ENCODE results near the gene PTPRO. TPM values are rescaled to one million over a fixed set of nuclear protein-coding genes. Genes with fewer than 3 reads are reported as not detected.

PTPRO gene
- total RNA-seq, 8 experiments from 2014 or later = 0.25 to 33.9 (median 21.7) TPM; not detected in 1

- H3K4me3 ChIP-seq = no peak overlapping the region
- H3K27ac ChIP-seq = no peak overlapping the region
- peak in 7 of 8 experiments; percentile 32 to 90 (median 85) for ATAC-seq (replicated peaks in 6 of 8)
- 33 to 88% (median 65%) methylated on average over 2 to 4 of the region's 4 CpGs for WGBS, 10 experiments
- in situ Hi-C loops (cut with MboI; ENCODE audit: low pct_unique_long_range_greater_than_20kb in 2 of 9, low sequenced_read_pairs in 9 of 9, unreplicated experiment in 9 of 9) = no loop called here
- peaks cover 0 to 43% of the 10 kb centered on the region in 2 donors for H3K4me1 ChIP-seq (replicated peaks in 1 of 2)
Measured at GRCh38 chr12:15364221-15365160, 42.2 kb downstream of the PTPRO start.

DNA sequence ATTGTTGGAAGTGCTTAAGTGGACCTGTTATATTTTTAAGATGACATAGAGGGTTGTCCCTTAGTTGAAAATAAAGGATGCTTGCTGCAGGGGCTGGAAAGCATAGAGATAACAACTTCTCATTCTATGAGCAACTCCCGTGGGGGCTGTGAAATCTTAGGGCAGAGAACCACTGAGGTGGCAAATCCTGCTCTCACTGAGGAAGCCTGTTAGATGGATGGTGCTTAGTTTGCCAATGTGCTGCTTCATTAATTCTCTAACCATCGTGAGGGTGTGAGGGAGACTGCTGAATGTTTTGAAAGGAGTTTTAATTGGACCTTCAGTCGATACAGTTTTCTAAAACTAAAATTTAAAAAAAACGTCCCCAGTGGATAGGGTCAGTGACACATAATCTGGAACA, 46.5 kb downstream of the PTPRO start:
- in situ Hi-C loops (cut with MboI; ENCODE audit: low pct_unique_long_range_greater_than_20kb in 2 of 9, low sequenced_read_pairs in 9 of 9, unreplicated experiment in 9 of 9) = no loop called here
- no peak overlapping the region for H3K27ac ChIP-seq
- H3K4me1 ChIP-seq (replicated peaks in 1 of 2) = peaks cover 0 to 35% of the 10 kb centered on the region in 2 donors
- 13 to 75% (median 65%) methylated on average over 1 to 4 of the region's 4 CpGs; no CpG with 5 or more reads in 2 of the 10 experiments for WGBS, 10 experiments
- peak in 2 of 8 experiments; percentile 35 to 63 for ATAC-seq (replicated peaks in 6 of 8)
- no peak overlapping the region for H3K4me3 ChIP-seq

GRCh38 chr12:15372352-15372751, 50.0 kb downstream of the PTPRO start:
- in situ Hi-C loops (cut with MboI; ENCODE audit: low pct_unique_long_range_greater_than_20kb in 2 of 9, low sequenced_read_pairs in 9 of 9, unreplicated experiment in 9 of 9) = no loop called here
- no peak overlapping the region for H3K27ac ChIP-seq
- H3K4me1 ChIP-seq (replicated peaks in 1 of 2) = peaks cover 0 to 16% of the 10 kb centered on the region in 2 donors
- no peak overlapping the region for H3K4me3 ChIP-seq
- no peak for ATAC-seq (replicated peaks in 6 of 8)
- WGBS, 10 experiments = 52 to 100% (median 83%) methylated on average over 1 to 2 of the region's 2 CpGs; no CpG with 5 or more reads in 3 of the 10 experiments

GRCh38 chr12:15387772-15388171, 65.5 kb downstream of the PTPRO start:
- Histone ChIP-seq H3K4me1 (replicated peaks in 1 of 2) (peaks cover 7 to 8% of the 10 kb centered on the region in 2 donors), H3K27ac (no peak overlapping the region), H3K4me3 (no peak overlapping the region)
- in situ Hi-C loops (cut with MboI; ENCODE audit: low pct_unique_long_range_greater_than_20kb in 2 of 9, low sequenced_read_pairs in 9 of 9, unreplicated experiment in 9 of 9) = no loop called here
- ATAC-seq (replicated peaks in 6 of 8) = peak in 7 of 8 experiments; percentile 20 to 73 (median 52)
- WGBS, 10 experiments = 8 to 83% (median 14%) methylated on average over 1 of the region's 1 CpG; no CpG with 5 or more reads in 3 of the 10 experiments

DNA sequence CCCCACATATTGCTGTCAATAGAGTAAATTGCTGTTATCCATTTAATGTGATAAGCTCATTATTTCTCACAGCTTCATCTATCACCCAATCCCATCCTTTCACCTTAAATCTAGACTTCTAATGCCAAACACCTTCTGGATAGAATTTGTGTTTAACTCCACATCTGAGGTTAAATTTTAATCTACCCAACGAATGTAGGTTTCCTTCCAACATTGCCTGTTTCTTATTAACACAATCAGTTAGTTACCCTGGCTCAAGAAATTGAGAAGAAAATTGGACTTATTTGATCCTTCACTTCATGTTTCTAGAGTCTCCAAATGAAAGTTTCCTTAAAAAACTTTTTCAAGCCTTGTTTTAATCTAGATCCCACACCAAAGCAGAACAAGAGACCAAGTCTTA, 67.3 kb downstream of the PTPRO start:
- Histone ChIP-seq H3K4me3 (no peak overlapping the region), H3K27ac (no peak overlapping the region), H3K4me1 (replicated peaks in 1 of 2) (peaks cover 7 to 8% of the 10 kb centered on the region in 2 donors)
- WGBS, 10 experiments = 9 to 100% (median 80%) methylated on average over 1 of the region's 1 CpG; no CpG with 5 or more reads in 3 of the 10 experiments
- no peak for ATAC-seq (replicated peaks in 6 of 8)
- in situ Hi-C loops (cut with MboI; ENCODE audit: low pct_unique_long_range_greater_than_20kb in 2 of 9, low sequenced_read_pairs in 9 of 9, unreplicated experiment in 9 of 9) = no loop called here

DNA sequence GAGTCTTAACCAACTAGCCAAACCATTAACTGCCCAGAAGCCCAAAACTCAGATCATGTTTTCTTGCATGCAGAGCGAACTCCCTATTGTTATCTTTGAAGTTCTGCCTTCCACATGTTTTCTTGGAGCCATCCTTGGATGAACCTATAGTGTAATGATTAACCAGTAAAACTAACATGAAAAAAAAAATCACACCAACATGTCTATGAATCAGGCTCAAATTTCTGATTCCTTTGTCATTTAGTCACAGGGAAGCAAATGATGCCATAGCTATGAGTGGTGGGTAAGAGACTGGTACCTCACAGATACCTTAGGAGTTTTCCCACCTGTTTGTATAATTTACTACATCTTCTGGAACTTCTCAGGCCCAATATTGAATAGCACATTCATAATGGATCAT, 70.7 kb downstream of the PTPRO start:
- H3K4me3 ChIP-seq = no peak overlapping the region
- 0 to 100% (median 62%) methylated on average over 1 of the region's 1 CpG; no CpG with 5 or more reads in 2 of the 10 experiments for WGBS, 10 experiments
- H3K27ac ChIP-seq = no peak overlapping the region
- peaks cover 0 to 20% of the 10 kb centered on the region in 2 donors for H3K4me1 ChIP-seq (replicated peaks in 1 of 2)
- in situ Hi-C loops (cut with MboI; ENCODE audit: low pct_unique_long_range_greater_than_20kb in 2 of 9, low sequenced_read_pairs in 9 of 9, unreplicated experiment in 9 of 9) = no loop called here
- no peak for ATAC-seq (replicated peaks in 6 of 8)

DNA sequence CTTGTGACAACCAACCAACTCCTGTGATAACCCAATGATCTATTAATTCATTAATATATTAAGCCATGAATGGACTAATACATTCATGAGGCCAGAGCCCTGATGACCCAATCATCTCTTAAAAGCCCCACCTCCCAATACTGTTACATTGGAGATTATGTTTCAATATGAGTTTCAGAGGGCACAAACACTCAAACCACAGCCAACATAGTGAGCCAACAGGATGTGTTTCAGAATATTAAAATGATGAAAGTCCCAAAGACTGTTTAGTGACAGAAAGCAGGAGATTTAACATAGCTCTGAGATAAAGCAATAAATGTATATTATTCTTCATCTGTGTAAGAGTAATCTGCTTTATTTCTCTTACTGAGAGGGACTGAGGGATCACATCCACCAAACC, 71.7 kb downstream of the PTPRO start:
- in situ Hi-C loops (cut with MboI; ENCODE audit: low pct_unique_long_range_greater_than_20kb in 2 of 9, low sequenced_read_pairs in 9 of 9, unreplicated experiment in 9 of 9) = no loop called here
- ATAC-seq (replicated peaks in 6 of 8) = no peak
- Histone ChIP-seq H3K4me3 (no peak overlapping the region), H3K4me1 (replicated peaks in 1 of 2) (peaks cover 0 to 20% of the 10 kb centered on the region in 2 donors), H3K27ac (no peak overlapping the region)

GRCh38 chr12:15404485-15404884, 82.2 kb downstream of the PTPRO start:
- no peak overlapping the region for H3K27ac ChIP-seq
- H3K4me3 ChIP-seq = no peak overlapping the region
- peak in 4 of 8 experiments; percentile 17 to 77 (median 30) for ATAC-seq (replicated peaks in 6 of 8)
- H3K4me1 ChIP-seq (replicated peaks in 1 of 2) = peaks cover 0 to 8% of the 10 kb centered on the region in 2 donors
- in situ Hi-C loops (cut with MboI; ENCODE audit: low pct_unique_long_range_greater_than_20kb in 2 of 9, low sequenced_read_pairs in 9 of 9, unreplicated experiment in 9 of 9) = no loop called here
- WGBS, 10 experiments = 0 to 8% (median 0%) methylated on average over 1 of the region's 1 CpG; no CpG with 5 or more reads in 2 of the 10 experiments

DNA sequence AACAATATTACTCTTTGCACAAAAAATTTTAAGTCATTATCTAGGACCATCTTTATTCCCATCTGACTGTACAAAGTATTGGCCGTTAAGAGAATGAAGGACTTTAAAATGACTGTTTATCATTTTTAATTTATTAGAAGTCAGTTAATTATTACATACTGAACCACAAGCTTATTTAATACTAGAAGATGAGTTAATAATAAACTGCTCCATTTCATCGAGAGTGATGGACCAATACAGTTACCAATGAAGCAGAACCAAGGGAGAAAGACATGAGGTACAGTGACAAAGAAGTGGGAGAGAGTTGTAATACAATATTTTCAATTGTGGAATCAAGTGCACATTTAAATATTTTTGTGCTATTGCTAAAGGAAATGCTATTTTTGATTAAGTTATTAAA, 83.3 kb downstream of the PTPRO start:
- in situ Hi-C loops (cut with MboI; ENCODE audit: low pct_unique_long_range_greater_than_20kb in 2 of 9, low sequenced_read_pairs in 9 of 9, unreplicated experiment in 9 of 9) = no loop called here
- WGBS, 10 experiments = 40 to 100% (median 85%) methylated on average over 2 of the region's 2 CpGs; no CpG with 5 or more reads in 1 of the 10 experiments
- H3K27ac ChIP-seq = no peak overlapping the region
- no peak overlapping the region for H3K4me3 ChIP-seq
- H3K4me1 ChIP-seq (replicated peaks in 1 of 2) = peaks cover 0 to 8% of the 10 kb centered on the region in 2 donors
- ATAC-seq (replicated peaks in 6 of 8) = no peak

DNA sequence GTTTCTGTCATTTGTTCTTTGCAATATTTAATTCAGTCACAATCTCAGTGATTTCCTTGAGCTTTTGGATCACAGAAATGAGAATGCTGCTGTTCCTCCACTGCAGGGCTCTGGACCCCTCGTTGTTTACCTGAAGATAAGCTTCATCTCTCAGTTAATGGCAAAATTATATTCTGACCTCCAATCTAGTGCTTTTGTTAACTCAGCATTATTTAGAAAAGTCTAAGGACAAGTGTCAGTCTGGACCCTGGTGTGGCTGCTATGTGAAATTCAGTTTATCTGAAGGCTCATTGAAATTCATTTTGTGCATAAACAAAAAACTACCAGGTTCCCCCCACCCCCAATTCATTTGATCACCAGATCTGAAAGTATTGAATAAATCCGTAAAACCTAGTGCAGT, 84.7 kb downstream of the PTPRO start:
- no peak for ATAC-seq (replicated peaks in 6 of 8)
- in situ Hi-C loops (cut with MboI; ENCODE audit: low pct_unique_long_range_greater_than_20kb in 2 of 9, low sequenced_read_pairs in 9 of 9, unreplicated experiment in 9 of 9) = no loop called here
- no peak overlapping the region for H3K27ac ChIP-seq
- H3K4me3 ChIP-seq = no peak overlapping the region
- 10 to 100% (median 83%) methylated on average over 1 to 2 of the region's 2 CpGs; no CpG with 5 or more reads in 2 of the 10 experiments for WGBS, 10 experiments
- H3K4me1 ChIP-seq (replicated peaks in 1 of 2) = peaks cover 8 to 14% of the 10 kb centered on the region in 2 donors

DNA sequence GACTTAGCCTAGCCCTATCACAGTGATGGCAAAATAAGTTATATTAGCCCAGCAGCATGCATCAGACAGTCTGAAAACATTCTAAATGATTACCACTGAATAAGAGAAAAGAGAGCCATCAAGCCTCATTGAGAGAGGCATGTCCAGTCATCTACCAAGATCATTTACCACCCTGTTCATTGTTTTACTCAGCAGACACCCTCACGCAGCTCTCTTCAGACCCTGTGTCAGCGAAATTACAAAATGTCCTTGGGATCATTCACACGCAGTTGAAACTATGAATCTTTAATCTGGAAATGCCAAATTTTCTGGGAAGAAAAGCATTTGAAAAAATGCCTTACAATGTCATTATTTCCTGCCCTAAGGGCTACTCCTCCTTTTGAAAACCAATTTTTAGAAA, 89.5 kb downstream of the PTPRO start:
- in situ Hi-C loops (cut with MboI; ENCODE audit: low pct_unique_long_range_greater_than_20kb in 2 of 9, low sequenced_read_pairs in 9 of 9, unreplicated experiment in 9 of 9) = no loop called here
- no peak overlapping the region for H3K4me3 ChIP-seq
- 30 to 83% (median 56%) methylated on average over 1 to 3 of the region's 3 CpGs; no CpG with 5 or more reads in 3 of the 10 experiments for WGBS, 10 experiments
- H3K4me1 ChIP-seq (replicated peaks in 1 of 2) = peaks cover 8 to 10% of the 10 kb centered on the region in 2 donors
- peak in 5 of 8 experiments; percentile 27 to 89 (median 44) for ATAC-seq (replicated peaks in 6 of 8)
- H3K27ac ChIP-seq = no peak overlapping the region

DNA sequence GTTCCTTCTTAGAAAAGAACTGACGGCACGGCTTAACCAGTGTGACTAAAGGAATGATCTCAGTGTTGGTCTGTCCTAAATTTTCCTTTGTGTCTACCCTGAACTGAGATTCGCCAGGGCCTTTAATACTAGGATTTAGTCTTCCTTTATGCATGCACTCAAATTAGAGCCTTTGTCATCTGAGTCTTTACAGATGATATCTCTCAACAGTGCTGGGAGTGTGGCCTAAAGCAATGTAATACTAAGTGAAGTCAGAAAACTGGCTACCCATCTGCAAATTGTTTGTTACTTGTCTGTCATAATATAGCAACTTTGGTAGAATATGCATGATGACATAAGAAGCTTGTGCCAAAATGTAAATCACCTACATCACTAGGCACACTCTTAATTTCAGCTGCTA, 95.4 kb downstream of the PTPRO start:
- ATAC-seq (replicated peaks in 6 of 8) = peak in 5 of 8 experiments; percentile 24 to 94 (median 41)
- no peak overlapping the region for H3K4me3 ChIP-seq
- H3K27ac ChIP-seq = no peak overlapping the region
- WGBS, 10 experiments = 60 to 100% (median 75%) methylated on average over 1 to 3 of the region's 3 CpGs; no CpG with 5 or more reads in 5 of the 10 experiments
- no peaks in the 10 kb centered on the region for H3K4me1 ChIP-seq (replicated peaks in 1 of 2)
- in situ Hi-C loops (cut with MboI; ENCODE audit: low pct_unique_long_range_greater_than_20kb in 2 of 9, low sequenced_read_pairs in 9 of 9, unreplicated experiment in 9 of 9) = no loop called here

DNA sequence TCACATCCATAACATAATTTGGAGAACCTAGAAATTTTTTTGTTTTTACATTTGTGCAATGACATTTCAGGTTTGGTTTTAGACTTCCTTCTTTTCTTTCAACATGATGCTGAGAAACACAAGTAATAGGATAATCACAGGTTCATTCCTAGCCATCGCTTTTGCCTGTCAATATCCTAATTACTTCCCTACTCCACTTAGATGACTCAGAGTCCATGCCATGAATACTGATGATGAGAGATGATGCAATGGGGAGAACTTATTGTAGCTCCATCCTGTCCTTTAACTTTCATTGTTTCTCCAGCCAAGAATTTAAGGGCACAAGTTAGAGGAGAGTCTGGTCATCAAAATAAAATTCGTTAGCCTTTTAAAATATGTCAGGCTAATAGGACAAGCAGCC, 101.3 kb downstream of the PTPRO start:
- 8 to 84% (median 43%) methylated on average over 1 to 2 of the region's 2 CpGs; no CpG with 5 or more reads in 1 of the 10 experiments for WGBS, 10 experiments
- in situ Hi-C loops (cut with MboI; ENCODE audit: low pct_unique_long_range_greater_than_20kb in 2 of 9, low sequenced_read_pairs in 9 of 9, unreplicated experiment in 9 of 9) = no loop called here
- peak in 7 of 8 experiments; percentile 81 to 100 (median 94) for ATAC-seq (replicated peaks in 6 of 8)
- peaks cover 12% of the 10 kb centered on the region in 2 donors for H3K4me1 ChIP-seq (replicated peaks in 1 of 2)
- H3K4me3 ChIP-seq = no peak overlapping the region
- no peak overlapping the region for H3K27ac ChIP-seq

Data from motor neuron (in vitro differentiated cells).